CD4-positive, CD25-positive, alpha-beta regulatory T cell (primary cell): ENCODE measurements around the gene RBM22. TPM values are rescaled to one million over a fixed set of nuclear protein-coding genes. Genes with fewer than 3 reads are reported as not detected.
"Not testable (repeated sequence)": the region's sequence is repeated elsewhere in the genome, so short reads cannot be mapped to it uniquely, and the experiment has no call there.

Experiments
- ATAC-seq, 2 donors: fragments of 150-1000 bp; cut with Tn5 transposase; one replicate each; pipeline ENCODE4 v1.10.0; 2021; ENCODE audit warnings: low read depth in 2 of 2, moderate number of reproducible peaks in 2 of 2, moderate library complexity in 1 of 2
- DNase-seq, 3 donors: peaks; one replicate each; pipeline versions ENCODE4 v3.0.0 to v3.0.0-alpha.2; 2012 to 2022; ENCODE audit warnings: mixed read lengths in 1 of 3
- H3K27ac ChIP-seq: one replicate; pipeline ENCODE4 v1.7.0; 2013; ENCODE audit warnings: mild to moderate bottlenecking, low read length; ENCODE audit not compliant: insufficient read depth, poor library complexity, severe bottlenecking
- H3K27me3 ChIP-seq: one replicate; pipeline ENCODE4 v1.7.0; 2013; ENCODE audit warnings: low read length; ENCODE audit not compliant: control insufficient read depth, insufficient read depth
- H3K36me3 ChIP-seq: one replicate; pipeline ENCODE4 v1.7.0; 2013; ENCODE audit warnings: mild to moderate bottlenecking, low read length, moderate library complexity; ENCODE audit not compliant: control insufficient read depth, insufficient read depth
- H3K4me1 ChIP-seq: 2 replicates; pipeline ENCODE4 v1.7.0; 2013; ENCODE audit warnings: mild to moderate bottlenecking, low read length; ENCODE audit not compliant: insufficient read depth, control insufficient read depth, poor library complexity, severe bottlenecking
- H3K4me3 ChIP-seq: one replicate; pipeline ENCODE4 v1.7.0; 2013; ENCODE audit warnings: low read depth, mild to moderate bottlenecking, low read length, moderate library complexity
- H3K9me3 ChIP-seq, 2 experiments: 1 replicate in 1 of 2; 2 replicates in 1 of 2; pipeline ENCODE4 v1.7.0; 2013; ENCODE audit warnings: low read length in 2 of 2, mild to moderate bottlenecking in 1 of 2, moderate library complexity in 1 of 2; ENCODE audit not compliant: control insufficient read depth in 2 of 2
- H3K27ac Mint-ChIP-seq, 3 donors: one replicate each; pipeline ENCODE4 v1.8.0; 2020 to 2022; ENCODE audit warnings: mild to moderate bottlenecking in 3 of 3, mixed read lengths in 3 of 3, moderate library complexity in 2 of 3
- H3K27me3 Mint-ChIP-seq: one replicate; pipeline ENCODE4 v1.8.0; 2022; ENCODE audit warnings: mild to moderate bottlenecking, mixed read lengths
- H3K36me3 Mint-ChIP-seq: one replicate; pipeline ENCODE4 v1.8.0; 2020; ENCODE audit warnings: mixed read lengths
- H3K4me1 Mint-ChIP-seq, 4 donors: one replicate each; pipeline ENCODE4 v1.8.0; 2020 to 2022; ENCODE audit warnings: mixed read lengths in 4 of 4, mild to moderate bottlenecking in 1 of 4
- H3K4me3 Mint-ChIP-seq, 4 donors: one replicate each; pipeline ENCODE4 v1.8.0; 2020 to 2022; ENCODE audit warnings: mild to moderate bottlenecking in 4 of 4, mixed read lengths in 4 of 4, moderate library complexity in 3 of 4
- H3K9me3 Mint-ChIP-seq, 7 donors: one replicate each; pipeline ENCODE4 v1.8.0; 2020 to 2022; ENCODE audit warnings: mixed read lengths in 7 of 7, mild to moderate bottlenecking in 3 of 7, moderate library complexity in 2 of 7
- polyA plus RNA-seq, 4 donors: library from polyadenylated mRNA; unstranded; fragments of 300-500 nt; fragmentation: Illumina TruSeq; gene quantifications; one replicate each; pipeline ENCODE4 v1.2.3, GENCODE V29; 2021
- total RNA-seq: library from RNA; stranded (reverse); gene quantifications from one replicate; pipeline ENCODE4 v1.2.3, GENCODE V29; 2022

The RBM22 gene
- total RNA-seq (109 TPM), polyA plus RNA-seq (10 to 100 TPM; 67.9 to 86.2 (median 70.3) TPM)

DNA sequence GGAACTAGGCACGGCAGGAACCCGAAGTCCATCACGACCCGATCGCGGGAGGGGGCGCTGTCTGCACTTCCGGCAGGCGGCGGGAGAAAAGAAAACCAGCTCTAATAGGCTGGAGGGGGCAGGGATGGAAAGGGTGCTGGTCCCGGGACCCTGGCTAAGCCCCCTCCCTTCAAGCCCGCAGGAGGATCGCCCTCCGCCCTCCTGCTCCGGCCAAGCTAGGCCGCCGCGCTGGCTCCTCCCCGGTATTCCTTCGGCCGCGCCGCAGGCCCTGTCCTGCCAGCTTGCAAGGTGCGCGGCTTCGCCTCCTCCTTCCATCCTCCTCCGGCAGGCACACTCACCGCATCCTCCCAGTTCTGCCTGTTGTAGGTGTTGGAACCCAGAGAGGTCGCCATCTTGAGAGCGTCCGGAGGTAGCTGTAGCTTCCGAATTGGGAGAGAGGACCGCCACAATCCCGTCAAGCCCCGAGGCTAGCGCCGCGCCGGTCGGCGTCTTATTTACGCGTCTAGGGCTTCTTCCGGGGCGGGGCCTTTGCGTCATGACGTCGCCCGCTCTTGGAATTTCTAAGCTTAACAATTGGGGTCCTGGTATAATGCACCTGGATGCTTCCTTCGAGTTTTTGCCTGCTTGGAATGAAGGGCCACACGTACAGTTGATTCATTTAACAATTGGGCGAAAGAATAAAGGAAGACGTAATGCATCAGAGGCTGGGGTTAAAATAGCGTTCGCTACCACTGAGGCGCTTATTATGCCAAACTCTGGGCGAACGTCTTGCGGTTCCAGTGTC is at the start of gene RBM22:
TSS of gene RBM22 (minus strand) at position 469 of the 784 bp plus-strand sequence. CDS start at position 392, 77 bp downstream.
- Histone ChIP-seq H3K27ac (peak within 1 kb of the TSS; percentile 97), H3K9me3 (no peaks in the 10 kb centered on the region), H3K4me1 (peaks cover 22% of the 10 kb centered on the region), H3K36me3 (peaks cover 32% of the 10 kb centered on the region), H3K27me3 (no peaks in the 10 kb centered on the region), H3K4me3 (peak within 1 kb of the TSS; percentile 100)
- Mint-ChIP-seq H3K36me3 (peaks cover 21% of the 10 kb centered on the region), H3K4me1 (peaks cover 0 to 7% (median 3%) of the 10 kb centered on the region in 4 donors), H3K4me3 (no peak within 1 kb of the TSS), H3K27ac (no peak within 1 kb of the TSS), H3K9me3 (no peaks in the 10 kb centered on the region), H3K27me3 (no peaks in the 10 kb centered on the region)
- DNase-seq: peak; percentile 88 to 95 (median 92)
- peak; percentile 95 to 96 for ATAC-seq

GRCh38 chr5:150750469-150750868 is 49.6 kb upstream of the RBM22 start:
- no peak overlapping the region for H3K27ac ChIP-seq
- peaks cover 0 to 3% (median 0%) of the 10 kb centered on the region in 7 donors for H3K9me3 Mint-ChIP-seq
- H3K27me3 Mint-ChIP-seq: no peaks in the 10 kb centered on the region
- no peak overlapping the region for H3K4me3 ChIP-seq
- H3K4me1 Mint-ChIP-seq: peaks cover 21 to 57% (median 44%) of the 10 kb centered on the region in 4 donors
- H3K4me1 ChIP-seq: peaks cover 5% of the 10 kb centered on the region
- H3K36me3 ChIP-seq: peaks cover 54% of the 10 kb centered on the region
- H3K27me3 ChIP-seq: no peaks in the 10 kb centered on the region
- no peaks in the 10 kb centered on the region for H3K9me3 ChIP-seq
- ATAC-seq: peak in 1 of 2 donors; percentile 28
- no peak overlapping the region for H3K4me3 Mint-ChIP-seq
- peak overlapping the region in 2 of 3 donors; percentile 29 to 87 for H3K27ac Mint-ChIP-seq
- no peak for DNase-seq
- H3K36me3 Mint-ChIP-seq: peaks cover 48% of the 10 kb centered on the region

DNA sequence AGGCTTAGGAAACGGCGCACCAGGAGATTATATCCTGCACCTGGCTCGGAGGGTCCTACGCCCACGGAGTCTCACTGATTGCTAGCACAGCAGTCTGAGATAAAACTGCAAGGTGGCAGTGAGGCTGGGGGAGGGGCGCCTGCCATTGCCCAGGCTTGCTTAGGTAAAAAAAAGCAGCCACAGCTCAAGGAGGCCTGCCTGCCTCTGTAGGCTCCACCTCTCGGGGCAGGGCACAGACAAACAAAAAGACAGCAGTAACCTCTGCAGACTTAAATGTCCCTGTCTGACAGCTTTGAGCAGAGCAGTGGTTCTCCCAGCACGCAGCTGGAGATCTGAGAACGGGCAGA is 42.3 kb upstream of the RBM22 start:
- H3K27ac ChIP-seq, H3K4me3 ChIP-seq, H3K27me3 Mint-ChIP-seq, H3K27me3 ChIP-seq, ATAC-seq, H3K9me3 ChIP-seq, H3K9me3 Mint-ChIP-seq, H3K4me1 ChIP-seq: not testable (repeated sequence)
- H3K4me3 Mint-ChIP-seq: peak overlapping the region in 1 of 4 donors; percentile 62
- peak overlapping the region in 1 of 3 donors; percentile 81 for H3K27ac Mint-ChIP-seq
- peaks cover 40% of the 10 kb centered on the region for H3K36me3 Mint-ChIP-seq
- H3K36me3 ChIP-seq: peaks cover 14% of the 10 kb centered on the region
- H3K4me1 Mint-ChIP-seq: peaks cover 17 to 64% (median 46%) of the 10 kb centered on the region in 4 donors
- peak in 1 of 3 donors; percentile 29 for DNase-seq

DNA sequence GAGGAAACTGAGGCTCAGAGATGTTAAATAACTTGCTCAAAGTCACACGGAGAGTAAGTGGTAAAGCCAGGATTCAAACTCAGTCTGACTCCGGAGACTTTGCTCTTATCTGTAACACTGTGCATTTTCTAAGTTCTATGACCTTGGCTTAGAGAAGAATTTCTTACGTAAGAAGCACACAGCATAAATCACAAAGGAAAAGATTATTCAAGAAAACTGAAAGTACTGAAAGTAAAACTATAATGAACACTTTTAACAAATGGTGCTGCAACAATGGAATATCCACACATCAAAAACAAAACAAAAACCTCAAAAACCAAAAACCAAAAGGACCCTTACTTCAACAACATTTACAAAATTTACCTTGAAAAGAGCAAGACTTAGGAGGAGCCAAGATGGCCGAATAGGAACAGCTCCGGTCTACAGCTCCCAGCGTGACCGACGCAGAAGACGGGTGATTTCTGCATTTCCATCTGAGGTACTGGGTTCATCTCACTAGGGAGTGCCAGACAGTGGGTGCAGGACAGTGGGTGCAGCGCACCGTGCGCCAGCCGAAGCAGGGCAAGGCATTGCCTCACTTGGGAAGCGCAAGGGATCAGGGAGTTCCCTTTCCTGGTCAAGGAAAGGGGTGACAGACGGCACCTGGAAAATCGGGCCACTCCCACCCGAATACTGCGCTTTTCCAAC is 41.7 kb upstream of the RBM22 start:
- H3K27me3 ChIP-seq, H3K27ac ChIP-seq, H3K4me1 ChIP-seq, H3K9me3 ChIP-seq, H3K9me3 Mint-ChIP-seq, H3K27me3 Mint-ChIP-seq, ATAC-seq, H3K4me3 ChIP-seq: not testable (repeated sequence)
- Mint-ChIP-seq H3K4me3 (peak overlapping the region; percentile 30 to 86 (median 68)), H3K27ac (peak overlapping the region; percentile 48 to 81 (median 67)), H3K4me1 (peaks cover 20 to 68% (median 50%) of the 10 kb centered on the region in 4 donors), H3K36me3 (peaks cover 43% of the 10 kb centered on the region)
- peak in 1 of 3 donors; percentile 19 for DNase-seq
- peaks cover 14% of the 10 kb centered on the region for H3K36me3 ChIP-seq

GRCh38 chr5:150740992-150741391 is 40.1 kb upstream of the RBM22 start:
- Mint-ChIP-seq H3K36me3 (peaks cover 56% of the 10 kb centered on the region), H3K4me1 (peaks cover 31 to 74% (median 57%) of the 10 kb centered on the region in 4 donors), H3K4me3 (no peak overlapping the region), H3K27me3 (no peaks in the 10 kb centered on the region), H3K9me3 (peaks cover 0 to 8% (median 3%) of the 10 kb centered on the region in 7 donors), H3K27ac (no peak overlapping the region)
- Histone ChIP-seq H3K9me3 (no peaks in the 10 kb centered on the region), H3K27me3 (no peaks in the 10 kb centered on the region), H3K4me1 (peaks cover 6% of the 10 kb centered on the region), H3K27ac (no peak overlapping the region), H3K36me3 (peaks cover 14% of the 10 kb centered on the region), H3K4me3 (no peak overlapping the region)
- ATAC-seq (no peak), DNase-seq (no peak)

- Mint-ChIP-seq H3K27ac (peak overlapping the region in 1 of 3 donors; percentile 1), H3K27me3 (no peaks in the 10 kb centered on the region), H3K4me3 (peak overlapping the region in 1 of 4 donors; percentile 18), H3K36me3 (peaks cover 65% of the 10 kb centered on the region), H3K4me1 (peaks cover 31 to 76% (median 50%) of the 10 kb centered on the region in 4 donors), H3K9me3 (peaks cover 0 to 8% (median 3%) of the 10 kb centered on the region in 7 donors)
- H3K4me1 ChIP-seq: peaks cover 6% of the 10 kb centered on the region
- ATAC-seq (no peak), DNase-seq (no peak)
- no peaks in the 10 kb centered on the region for H3K27me3 ChIP-seq
- H3K27ac ChIP-seq: no peak overlapping the region
- no peak overlapping the region for H3K4me3 ChIP-seq
- no peaks in the 10 kb centered on the region for H3K9me3 ChIP-seq
- H3K36me3 ChIP-seq: peaks cover 24% of the 10 kb centered on the region
These were observed 38.0 kb upstream of the RBM22 start for GRCh38 chr5:150738862-150739261.

- H3K4me3 Mint-ChIP-seq: no peak overlapping the region
- H3K27ac Mint-ChIP-seq: peak overlapping the region in 2 of 3 donors; percentile 32 to 47
- H3K4me1 Mint-ChIP-seq: peaks cover 26 to 45% (median 28%) of the 10 kb centered on the region in 4 donors
- Histone ChIP-seq H3K9me3 (no peaks in the 10 kb centered on the region), H3K36me3 (peaks cover 49% of the 10 kb centered on the region), H3K4me3 (no peak overlapping the region), H3K4me1 (peaks cover 6% of the 10 kb centered on the region), H3K27ac (no peak overlapping the region), H3K27me3 (no peaks in the 10 kb centered on the region)
- ATAC-seq (no peak), DNase-seq (peak in 1 of 3 donors; percentile 27)
- peaks cover 77% of the 10 kb centered on the region for H3K36me3 Mint-ChIP-seq
- no peaks in the 10 kb centered on the region for H3K27me3 Mint-ChIP-seq
- peaks cover 0 to 8% (median 3%) of the 10 kb centered on the region in 7 donors for H3K9me3 Mint-ChIP-seq
These were observed 33.9 kb upstream of the RBM22 start for GRCh38 chr5:150734579-150735384.
